ENCODE results near the gene CTSL. TPM values are rescaled to one million over a fixed set of nuclear protein-coding genes. Genes with fewer than 3 reads are reported as not detected.

The CTSL gene
- total and polyA plus RNA-seq, 4 experiments from 2014 or later, result 7.3 to 71.4 (median 40.2) TPM

DNA sequence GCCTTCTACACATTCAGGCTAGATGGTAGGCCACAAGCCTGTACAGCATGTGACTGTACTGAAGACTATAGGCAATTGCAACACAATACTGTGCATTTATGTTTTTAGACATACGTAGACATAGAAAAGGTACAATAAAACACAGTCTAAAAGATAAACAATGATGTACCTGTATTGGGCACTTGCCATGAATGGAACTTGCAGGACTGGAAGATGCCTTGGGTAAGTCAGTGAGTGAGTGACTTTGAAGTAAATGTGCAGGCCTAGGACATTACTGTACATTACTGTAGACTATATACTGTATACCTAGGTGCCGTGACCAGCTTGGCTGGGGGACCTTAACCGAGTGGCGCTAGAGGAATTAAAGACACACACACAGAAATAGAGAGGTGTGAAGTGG is 53.1 kb downstream of the CTSL start:
- no peak overlapping the region for H3K27ac Mint-ChIP-seq
- H3K27ac ChIP-seq (ENCODE audit: low read depth, low read length), result no peak overlapping the region
- H3K4me3 ChIP-seq (ENCODE audit: low read length in 2 of 2), result no peak overlapping the region
- no peaks in the 10 kb centered on the region for H3K4me1 Mint-ChIP-seq
- no peaks in the 10 kb centered on the region for H3K27me3 Mint-ChIP-seq
- CTCF ChIA-PET (ENCODE audit: partially characterized antibody), result no interaction called here
- H3K4me1 ChIP-seq (ENCODE audit: insufficient read depth, low read length), result no peaks in the 10 kb centered on the region
- H3K36me3 ChIP-seq (ENCODE audit: insufficient read depth, low read length), result no peaks in the 10 kb centered on the region
- no peak overlapping the region for H3K4me3 Mint-ChIP-seq
- intact Hi-C loops (cut with micrococcal nuclease), result no loop called here
- DNase-seq, result no peak
- H3K9me3 ChIP-seq (ENCODE audit: control insufficient read depth in 1 of 2, low read length in 2 of 2), result no peaks in the 10 kb centered on the region
- H3K9me3 Mint-ChIP-seq, result peaks cover 0 to 6% (median 0%) of the 10 kb centered on the region in 8 donors
- POLR2A ChIA-PET (ENCODE audit: partially characterized antibody), result no interaction called here
- no peaks in the 10 kb centered on the region for H3K27me3 ChIP-seq (ENCODE audit: insufficient read depth, low read length)
- H3K36me3 Mint-ChIP-seq, result no peaks in the 10 kb centered on the region

Other genes with a start within 250 kb of the CTSL start
- 1 to 10 TPM; 1.7 to 2.2 TPM for gene DAPK1, start 228.3 kb upstream of the CTSL start, total RNA-seq
- not detected for gene DAPK1, start 228.3 kb upstream of the CTSL start, polyA plus RNA-seq
- gene SPATA31E1, start 156.8 kb downstream of the CTSL start, total RNA-seq, result not detected
- gene SPATA31E1, start 156.8 kb downstream of the CTSL start, polyA plus RNA-seq, result not detected
- gene SPATA31C1, start 191.8 kb downstream of the CTSL start, total RNA-seq, result not detected
- not detected for gene SPATA31C1, start 191.8 kb downstream of the CTSL start, polyA plus RNA-seq
- 1 to 10 TPM; 8.5 to 8.8 TPM for gene CDK20, start 248.4 kb downstream of the CTSL start, total RNA-seq
- 1 to 10 TPM; 5.6 to 7.0 TPM for gene CDK20, start 248.4 kb downstream of the CTSL start, polyA plus RNA-seq